ENCODE results near the gene FMNL2. TPM values are rescaled to one million over a fixed set of nuclear protein-coding genes. Genes with fewer than 3 reads are reported as not detected.

Gene FMNL2
- total RNA-seq, 1 experiment from 2014 or later = 33.6 TPM

DNA sequence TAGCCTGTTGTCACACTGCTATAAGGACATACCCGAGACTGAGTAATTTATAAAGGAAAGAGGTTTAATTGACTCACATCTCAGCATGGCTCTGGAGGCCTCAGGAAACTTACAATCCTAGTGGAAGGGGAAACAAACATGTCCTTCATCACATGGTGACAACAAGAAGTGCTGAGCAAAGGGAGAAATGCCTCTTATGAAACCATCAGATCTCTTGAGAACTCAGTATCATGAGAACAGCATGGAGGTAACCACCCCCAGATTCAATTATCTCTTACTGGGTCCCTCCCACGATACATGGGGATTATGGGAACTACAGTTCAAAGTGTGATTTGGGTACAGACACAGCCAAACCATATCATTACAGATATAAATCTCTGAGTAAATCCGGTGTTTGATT is 233.6 kb downstream of the FMNL2 start:
- no peak overlapping the region for H2BK5ac ChIP-seq (ENCODE audit: insufficient read length, low read length)
- H3K27me3 ChIP-seq (ENCODE audit: insufficient read depth, low read length) = no peaks in the 10 kb centered on the region
- H3K36me3 Mint-ChIP-seq (ENCODE audit: insufficient read depth in 1 of 3, low read depth in 3 of 3) = peaks cover 0 to 17% (median 2%) of the 10 kb centered on the region in 3 experiments; a peak in 3 of 7 replicates
- no peaks in the 10 kb centered on the region; the same call in 1 of the 2 replicates for H3K79me2 ChIP-seq (ENCODE audit: insufficient read depth, low read length)
- no peak overlapping the region for H3K23ac ChIP-seq (ENCODE audit: insufficient read length, low read depth, low read length)
- no peak overlapping the region; a peak in 1 of 7 replicates for H3K27ac Mint-ChIP-seq
- H2AFZ ChIP-seq (ENCODE audit: low read length) = no peak overlapping the region
- H2AK5ac ChIP-seq (ENCODE audit: insufficient read length, low read length) = no peak overlapping the region
- H3T11ph ChIP-seq (ENCODE audit: low read length) = no peak overlapping the region
- no peak overlapping the region for H2BK20ac ChIP-seq (ENCODE audit: low read depth, low read length, poor library complexity, severe bottlenecking)
- no peak overlapping the region for H3K18ac ChIP-seq (ENCODE audit: insufficient read length, low read depth, low read length)
- no peaks in the 10 kb centered on the region for H4K20me1 ChIP-seq (ENCODE audit: control insufficient read depth, insufficient read depth, insufficient read length)
- H3K27me3 Mint-ChIP-seq (ENCODE audit: low read depth) = no peaks in the 10 kb centered on the region
- H3K27ac ChIP-seq (ENCODE audit: insufficient read length, low read depth, low read length) = no peak overlapping the region
- TF ChIP-seq, protein P1, sequence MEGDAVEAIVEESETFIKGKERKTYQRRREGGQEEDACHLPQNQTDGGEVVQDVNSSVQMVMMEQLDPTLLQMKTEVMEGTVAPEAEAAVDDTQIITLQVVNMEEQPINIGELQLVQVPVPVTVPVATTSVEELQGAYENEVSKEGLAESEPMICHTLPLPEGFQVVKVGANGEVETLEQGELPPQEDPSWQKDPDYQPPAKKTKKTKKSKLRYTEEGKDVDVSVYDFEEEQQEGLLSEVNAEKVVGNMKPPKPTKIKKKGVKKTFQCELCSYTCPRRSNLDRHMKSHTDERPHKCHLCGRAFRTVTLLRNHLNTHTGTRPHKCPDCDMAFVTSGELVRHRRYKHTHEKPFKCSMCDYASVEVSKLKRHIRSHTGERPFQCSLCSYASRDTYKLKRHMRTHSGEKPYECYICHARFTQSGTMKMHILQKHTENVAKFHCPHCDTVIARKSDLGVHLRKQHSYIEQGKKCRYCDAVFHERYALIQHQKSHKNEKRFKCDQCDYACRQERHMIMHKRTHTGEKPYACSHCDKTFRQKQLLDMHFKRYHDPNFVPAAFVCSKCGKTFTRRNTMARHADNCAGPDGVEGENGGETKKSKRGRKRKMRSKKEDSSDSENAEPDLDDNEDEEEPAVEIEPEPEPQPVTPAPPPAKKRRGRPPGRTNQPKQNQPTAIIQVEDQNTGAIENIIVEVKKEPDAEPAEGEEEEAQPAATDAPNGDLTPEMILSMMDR (conservative IDR thresholded peaks at IDR 0.05) = no peak
- no peaks in the 10 kb centered on the region for H3K9me3 ChIP-seq (ENCODE audit: control insufficient read depth, low read depth, low read length)
- H3K4ac ChIP-seq (ENCODE audit: low read depth, low read length) = no peak overlapping the region
- no peaks in the 10 kb centered on the region for H3K23me2 ChIP-seq (ENCODE audit: insufficient read length, low read depth, low read length, poor library complexity, severe bottlenecking)
- no peak overlapping the region for H4K91ac ChIP-seq (ENCODE audit: insufficient read length, low read depth, low read length)
- H2BK15ac ChIP-seq (ENCODE audit: low read depth, low read length) = no peak overlapping the region
- no peaks in the 10 kb centered on the region for H3K4me1 ChIP-seq (ENCODE audit: insufficient read depth, low read length)
- no CpG with 5 or more reads among the region's 3 CpGs for WGBS (ENCODE audit: extremely low coverage, insufficient read length, low lambda C conversion rate)
- H3K4me1 Mint-ChIP-seq = peaks cover 14 to 17% of the 10 kb centered on the region in 2 experiments
- H2BK120ac ChIP-seq (ENCODE audit: low read depth, low read length, poor library complexity, severe bottlenecking) = no peak overlapping the region
- no peak overlapping the region for H3K4me2 ChIP-seq (ENCODE audit: insufficient read depth, insufficient read length, low read length)
- H4K5ac ChIP-seq (ENCODE audit: insufficient read length, low read depth, low read length) = no peak overlapping the region
- no peak overlapping the region for H3K4me3 Mint-ChIP-seq
- no peak overlapping the region for H2BK12ac ChIP-seq (ENCODE audit: insufficient read length, low read depth, low read length)
- no peak overlapping the region for H3K14ac ChIP-seq (ENCODE audit: insufficient read depth, low read length)
- DNase-seq = no peak
- no peak overlapping the region for H4K8ac ChIP-seq (replicated peaks; ENCODE audit: insufficient read length, low read depth, low read length)
- H3K9me3 Mint-ChIP-seq = no peaks in the 10 kb centered on the region
- no peak overlapping the region for H3K56ac ChIP-seq (ENCODE audit: insufficient read length, low read depth, low read length)
- H3K9ac ChIP-seq (ENCODE audit: extremely low read depth, insufficient read length, low read length) = no peak overlapping the region
- H3K79me1 ChIP-seq (ENCODE audit: insufficient read depth, low read depth, low read length, poor library complexity, severe bottlenecking) = no peaks in the 10 kb centered on the region

All from H9 (cell line).